Uterus (tissue), 4 donors: ENCODE measurements around the gene MAMDC4. TPM values are rescaled to one million over a fixed set of nuclear protein-coding genes. Genes with fewer than 3 reads are reported as not detected.
"Not testable (repeated sequence)": the region's sequence is repeated elsewhere in the genome, so short reads cannot be mapped to it uniquely, and the experiment has no call there.

Experiments
- DNase-seq, 2 donors: peaks; one replicate each; pipeline ENCODE4 v3.0.0-alpha.2; 2019 to 2020
- H3K27ac ChIP-seq, 2 donors: fragments of 200-600 bp; sonication (generic); 1 replicate in 1 of 2; 2 replicates in 1 of 2; pipeline ENCODE4 v1.5.1; 2016 to 2018
- H3K27me3 ChIP-seq, 2 donors: fragments of 200-600 bp; sonication (generic); one replicate each; pipeline ENCODE4 v1.5.1; 2018 to 2019; ENCODE audit warnings: control low read depth in 1 of 2
- H3K36me3 ChIP-seq, 2 donors: fragments of 200-600 bp; sonication (generic); one replicate each; pipeline ENCODE4 v1.5.1; 2019; ENCODE audit warnings: control low read depth in 1 of 2
- H3K4me1 ChIP-seq, 2 donors: fragments of 200-600 bp; sonication (generic); one replicate each; pipeline ENCODE4 v1.5.1; 2018 to 2019; ENCODE audit warnings: control low read depth in 1 of 2
- H3K4me3 ChIP-seq, 2 donors: fragments of 200-600 bp; sonication (generic); 1 replicate in 1 of 2; 2 replicates in 1 of 2; pipeline ENCODE4 v1.5.1; 2018 to 2019; ENCODE audit warnings: mild to moderate bottlenecking in 1 of 2
- H3K9me3 ChIP-seq, 2 donors: fragments of 200-600 bp; sonication (generic); one replicate each; pipeline ENCODE4 v1.5.1; 2019; ENCODE audit warnings: control low read depth in 1 of 2
- POLR2A ChIP-seq, 2 donors: fragments of 450-650 bp; IDR thresholded peaks; one replicate each; pipeline ENCODE4 v1.6.1; 2016; ENCODE audit warnings: antibody characterized with exemption in 2 of 2, mild to moderate bottlenecking in 1 of 2, moderate library complexity in 1 of 2
- intact Hi-C: fragments of 100-400 bp; cut with DNase I; formaldehyde crosslinking; loops from one replicate; pipeline ENCODE4 v1.15.1; 2023; ENCODE audit warnings: low total_unique reads
- total RNA-seq, 4 donors: library from RNA; depleted of rRNA in 3 of 4; stranded (reverse); fragments of >200 nt in 3 of 4; gene quantifications; one replicate each; pipeline versions ENCODE4 v1.1.0 to v1.2.4, GENCODE V29; 2014 to 2023
- TF ChIP-seq, protein P1 (sequence below), 4 experiments: fragments of 200-600 bp in 2 of 4; fragments of 450-650 bp in 2 of 4; sonication (generic) in 2 of 4; IDR thresholded peaks; one replicate each; pipeline ENCODE4 v1.5.1; 2016 to 2019; ENCODE audit warnings: antibody characterized with exemption in 4 of 4, mild to moderate bottlenecking in 2 of 4, moderate library complexity in 1 of 4
- donor health status: DM: yes; HTN: yes; CAD: no.

MAMDC4 gene
- total RNA-seq, 4 donors from 2014 or later, result 0.26 to 4.3 (median 4.2) TPM; not detected in 1

DNA sequence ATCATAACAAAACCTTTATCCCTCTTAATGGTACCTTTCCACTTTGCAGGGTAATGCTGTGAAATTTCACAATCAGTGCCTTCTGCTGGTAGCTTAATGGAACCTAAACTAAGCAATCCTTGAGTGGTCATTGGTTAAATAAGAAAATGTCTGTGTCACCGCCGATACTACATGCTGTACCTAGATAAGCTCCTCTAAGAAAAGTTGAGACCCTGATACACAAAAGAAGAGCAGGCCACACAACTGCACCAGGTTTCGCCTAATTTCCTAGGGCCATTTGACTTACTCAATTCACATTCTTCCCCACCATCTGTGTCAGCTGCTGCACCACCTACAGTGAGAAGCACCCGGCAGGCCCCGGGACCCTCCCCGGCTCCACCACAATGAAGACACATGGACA lies 23.0 kb downstream of the MAMDC4 start:
- Histone ChIP-seq H3K4me3 (no peak overlapping the region), H3K4me1 (no peaks in the 10 kb centered on the region), H3K27ac (no peak overlapping the region), H3K27me3 (no peaks in the 10 kb centered on the region), H3K9me3 (no peaks in the 10 kb centered on the region), H3K36me3 (no peaks in the 10 kb centered on the region)
- intact Hi-C loops, result no loop called here
- DNase-seq, result no peak
- TF ChIP-seq, protein P1, sequence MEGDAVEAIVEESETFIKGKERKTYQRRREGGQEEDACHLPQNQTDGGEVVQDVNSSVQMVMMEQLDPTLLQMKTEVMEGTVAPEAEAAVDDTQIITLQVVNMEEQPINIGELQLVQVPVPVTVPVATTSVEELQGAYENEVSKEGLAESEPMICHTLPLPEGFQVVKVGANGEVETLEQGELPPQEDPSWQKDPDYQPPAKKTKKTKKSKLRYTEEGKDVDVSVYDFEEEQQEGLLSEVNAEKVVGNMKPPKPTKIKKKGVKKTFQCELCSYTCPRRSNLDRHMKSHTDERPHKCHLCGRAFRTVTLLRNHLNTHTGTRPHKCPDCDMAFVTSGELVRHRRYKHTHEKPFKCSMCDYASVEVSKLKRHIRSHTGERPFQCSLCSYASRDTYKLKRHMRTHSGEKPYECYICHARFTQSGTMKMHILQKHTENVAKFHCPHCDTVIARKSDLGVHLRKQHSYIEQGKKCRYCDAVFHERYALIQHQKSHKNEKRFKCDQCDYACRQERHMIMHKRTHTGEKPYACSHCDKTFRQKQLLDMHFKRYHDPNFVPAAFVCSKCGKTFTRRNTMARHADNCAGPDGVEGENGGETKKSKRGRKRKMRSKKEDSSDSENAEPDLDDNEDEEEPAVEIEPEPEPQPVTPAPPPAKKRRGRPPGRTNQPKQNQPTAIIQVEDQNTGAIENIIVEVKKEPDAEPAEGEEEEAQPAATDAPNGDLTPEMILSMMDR (IDR thresholded peaks at IDR 0.05), result no peak
- TF ChIP-seq POLR2A (IDR thresholded peaks at IDR 0.05), result no peak

- Histone ChIP-seq H3K9me3 (no peaks in the 10 kb centered on the region), H3K4me1 (no peaks in the 10 kb centered on the region), H3K36me3 (no peaks in the 10 kb centered on the region), H3K27ac (no peak overlapping the region), H3K4me3 (no peak overlapping the region), H3K27me3 (no peaks in the 10 kb centered on the region)
- TF ChIP-seq, protein P1 (IDR thresholded peaks at IDR 0.05), result no peak
- TF ChIP-seq POLR2A (IDR thresholded peaks at IDR 0.05), result no peak
- DNase-seq, result no peak
- intact Hi-C loops, result no loop called here
Measured at GRCh38 chr9:136876476-136876875, 24.3 kb downstream of the MAMDC4 start.

DNA sequence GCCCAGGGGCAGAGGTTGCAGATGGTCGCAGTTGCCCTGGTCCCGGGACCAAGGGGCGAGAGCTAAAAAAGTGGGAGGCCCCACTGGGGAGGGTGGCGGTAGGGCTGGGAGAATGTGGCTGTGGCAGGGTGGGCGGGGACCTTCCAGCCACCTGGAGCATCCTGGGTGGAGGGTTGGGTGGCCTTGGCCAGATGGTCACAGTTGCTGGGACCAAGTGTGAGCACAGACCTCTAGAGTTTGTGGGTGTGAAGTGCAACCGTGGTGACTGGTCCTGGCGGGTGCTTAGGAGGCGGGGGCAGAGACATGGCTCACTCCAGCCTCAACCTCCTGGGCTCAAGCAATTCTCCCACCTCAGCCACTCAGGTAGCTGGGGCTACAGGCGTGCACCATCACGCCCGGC lies 28.5 kb downstream of the MAMDC4 start:
- no peak overlapping the region for H3K27ac ChIP-seq
- TF ChIP-seq, protein P1 (IDR thresholded peaks at IDR 0.05), result no peak
- TF ChIP-seq POLR2A (IDR thresholded peaks at IDR 0.05), result no peak
- intact Hi-C loops, result no loop called here
- no peak for DNase-seq
- no peaks in the 10 kb centered on the region for H3K36me3 ChIP-seq
- no peaks in the 10 kb centered on the region for H3K27me3 ChIP-seq
- no peaks in the 10 kb centered on the region for H3K9me3 ChIP-seq
- H3K4me1 ChIP-seq, result peaks cover 0 to 3% of the 10 kb centered on the region in 2 donors
- no peak overlapping the region for H3K4me3 ChIP-seq

DNA sequence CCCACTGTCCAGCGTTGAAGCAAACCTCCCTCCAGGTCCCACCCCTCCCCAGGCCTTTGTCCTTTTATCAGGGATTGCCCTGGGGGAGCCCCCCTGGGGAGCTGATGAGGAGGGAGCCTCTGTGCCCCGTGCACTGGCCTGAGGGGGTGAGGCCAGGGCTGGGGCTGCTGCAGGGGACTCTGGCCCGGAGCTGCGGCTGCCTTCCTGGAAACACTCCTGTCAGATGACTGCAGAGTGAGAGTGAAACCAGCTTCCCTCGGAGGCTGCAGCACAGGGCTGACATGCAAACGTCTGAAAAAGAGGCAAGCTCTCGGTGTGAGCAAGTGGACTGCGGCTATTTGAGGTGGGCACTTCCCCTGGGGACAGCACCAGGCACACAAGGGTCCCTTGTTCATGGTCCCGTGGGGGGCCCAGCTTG lies 29.6 kb downstream of the MAMDC4 start:
- TF ChIP-seq POLR2A (IDR thresholded peaks at IDR 0.05), result no peak
- TF ChIP-seq, protein P1 (IDR thresholded peaks at IDR 0.05), result no peak
- intact Hi-C loops, result no loop called here
- H3K36me3 ChIP-seq, result no peaks in the 10 kb centered on the region
- H3K9me3 ChIP-seq, result no peaks in the 10 kb centered on the region
- no peaks in the 10 kb centered on the region for H3K27me3 ChIP-seq
- H3K4me1 ChIP-seq, result peaks cover 0 to 5% of the 10 kb centered on the region in 2 donors
- no peak for DNase-seq
- no peak overlapping the region for H3K4me3 ChIP-seq
- no peak overlapping the region for H3K27ac ChIP-seq

DNA sequence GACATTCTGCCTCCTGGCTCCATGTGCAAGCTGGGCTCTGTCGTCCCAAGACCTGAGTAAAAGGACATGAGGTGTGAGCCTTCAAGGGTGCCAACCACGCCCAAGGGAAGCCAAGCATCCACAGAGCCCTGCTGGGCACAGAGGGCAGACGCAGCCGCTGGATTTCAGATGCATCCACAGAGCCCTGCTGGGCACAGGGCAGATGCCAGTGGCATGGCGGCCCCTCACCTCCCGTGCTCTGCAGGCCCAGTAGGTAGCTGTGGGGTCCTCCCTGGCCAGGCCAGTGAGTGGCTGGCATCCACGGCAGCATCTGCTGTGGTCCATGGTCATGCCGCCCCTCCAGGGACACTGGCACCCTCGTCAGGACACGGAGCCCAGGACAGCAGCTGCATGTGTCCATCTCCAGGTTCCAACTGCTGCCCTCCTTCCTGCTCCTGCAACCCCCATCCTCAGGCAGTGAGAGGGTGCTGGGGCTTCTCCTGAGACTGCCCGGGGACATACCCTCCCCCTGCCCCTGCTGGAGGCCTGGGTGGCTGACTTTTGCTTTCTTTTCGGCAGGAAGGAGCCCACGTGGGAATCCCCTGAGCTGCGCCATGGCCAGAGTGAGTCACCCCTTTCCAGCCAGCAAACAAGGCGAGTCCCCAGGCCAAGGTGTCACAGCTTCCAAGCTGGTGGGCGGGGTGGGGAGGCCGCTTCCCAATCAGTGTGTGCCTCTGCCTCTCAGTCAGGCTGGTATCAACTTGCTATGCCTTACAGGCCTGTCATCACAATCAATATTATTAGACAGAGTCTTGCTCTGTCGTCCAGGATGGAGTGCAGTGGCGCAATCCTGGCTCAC lies 30.2 kb downstream of the MAMDC4 start:
- intact Hi-C loops, result no loop called here
- Histone ChIP-seq H3K4me1 (peaks cover 0 to 5% of the 10 kb centered on the region in 2 donors), H3K9me3 (no peaks in the 10 kb centered on the region), H3K4me3 (no peak overlapping the region), H3K36me3 (no peaks in the 10 kb centered on the region), H3K27me3 (no peaks in the 10 kb centered on the region), H3K27ac (no peak overlapping the region)
- no peak for DNase-seq
- no peak for TF ChIP-seq POLR2A (IDR thresholded peaks at IDR 0.05)
- TF ChIP-seq, protein P1 (IDR thresholded peaks at IDR 0.05), result no peak

DNA sequence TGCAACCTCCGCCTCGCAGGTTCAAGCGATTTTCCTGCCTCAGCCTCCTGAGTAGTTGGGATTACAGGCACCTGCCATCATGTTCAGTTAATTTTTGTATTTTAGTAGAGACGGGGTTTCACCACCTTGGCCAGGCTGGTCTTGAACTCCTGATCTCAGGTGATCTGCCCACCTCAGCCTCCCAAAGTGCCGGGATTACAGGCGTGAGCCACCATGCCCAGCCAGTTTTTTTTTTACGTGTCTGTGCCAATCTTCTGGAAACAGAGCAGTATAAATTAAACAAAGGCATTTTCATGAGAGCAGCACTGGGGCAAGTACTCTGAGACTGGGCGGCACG lies 30.8 kb downstream of the MAMDC4 start:
- H3K4me1 ChIP-seq, H3K4me3 ChIP-seq, H3K36me3 ChIP-seq, H3K27me3 ChIP-seq, DNase-seq, intact Hi-C loops, H3K9me3 ChIP-seq, H3K27ac ChIP-seq: not testable (repeated sequence)

GRCh38 chr9:136883670-136884069 lies 31.5 kb downstream of the MAMDC4 start:
- DNase-seq, H3K27ac ChIP-seq, intact Hi-C loops, H3K4me3 ChIP-seq, H3K4me1 ChIP-seq, H3K27me3 ChIP-seq, H3K9me3 ChIP-seq, H3K36me3 ChIP-seq: not testable (repeated sequence)
